Measurements from ENCODE around the gene AKT2.

GRCh38 chr19:40285353-40286234, 449 bp upstream of the AKT2 start:
- TF ChIP-seq CTCF (conservative IDR thresholded peaks at IDR 0.05) (no peak), EZH2 (IDR thresholded peaks at IDR 0.05; ENCODE audit: low read depth) (no peak)

All from PC-9 (cell line).